ENCODE measurements around the gene OR5K1. TPM values are rescaled to one million over a fixed set of nuclear protein-coding genes. Genes with fewer than 3 reads are reported as not detected.
A peak's percentile ranks its signal among the peaks of the same experiment; 100 is the strongest.

OR5K1 gene
- total RNA-seq, 1 experiment from 2014 or later = not detected

DNA sequence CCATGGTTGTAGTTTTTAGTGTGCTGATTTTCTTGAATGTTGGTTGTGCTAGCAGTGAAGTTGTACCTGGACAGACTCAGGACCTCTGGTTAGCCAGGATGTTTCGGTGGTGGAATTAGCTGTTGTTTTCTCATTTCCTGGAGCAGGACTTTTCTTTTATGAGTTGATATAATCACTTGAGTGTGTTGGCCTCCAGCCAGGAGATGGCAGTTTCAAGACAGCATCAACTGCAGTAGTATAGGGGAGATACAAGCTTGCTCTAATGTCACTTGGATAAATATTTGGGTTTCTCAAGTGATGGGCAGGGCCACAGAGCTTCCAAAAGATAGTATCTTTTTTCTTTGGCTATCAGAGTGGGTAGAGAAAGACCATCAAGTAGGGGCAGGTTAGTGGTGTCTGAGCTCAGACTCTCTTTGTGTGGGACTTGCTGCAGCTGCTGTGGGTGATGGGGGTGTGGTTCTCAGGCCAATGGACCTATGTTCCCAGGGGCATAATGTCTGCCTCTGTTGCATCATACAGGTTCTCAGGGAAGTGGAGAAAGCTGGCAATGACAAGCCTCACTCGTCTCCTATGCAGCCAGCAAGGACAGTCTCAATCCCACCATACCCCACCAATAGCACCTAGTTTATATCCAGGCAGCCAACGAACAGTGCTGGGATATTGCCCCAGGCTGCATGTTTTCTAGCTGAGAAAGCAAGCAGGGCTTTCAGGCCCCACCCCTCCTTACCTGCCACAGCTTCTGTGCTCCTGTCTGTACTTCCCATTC lies 19.9 kb downstream of the OR5K1 start:
- POLR2A ChIA-PET = interaction anchor here (0.8 to 3.1 kb wide), 11 partner anchors 17 to 110 kb away, joined by 3 to 12 read pairs (median 3); partner anchors contain the start of genes CLDND1, CPOX and OR5K1
- H3K4me3 ChIP-seq (replicated peaks in 1 of 2; ENCODE audit: low read depth in 1 of 2, low read length in 2 of 2) = peak overlapping the region in 1 of 2 experiments; percentile 10; a peak in 1 of 4 replicates
- TF ChIP-seq CEBPB (IDR thresholded peaks at IDR 0.05; ENCODE audit: low read depth) = 0 out of 2 replicates have a peak, but pooled peaks have one; percentile 41
- no peak for TF ChIP-seq CTCF (IDR thresholded peaks at IDR 0.05 in 2 of 3, conservative IDR thresholded peaks at IDR 0.05 in 1 of 3; ENCODE audit: borderline replicate concordance in 1 of 3, insufficient read depth in 1 of 3, low read depth in 2 of 3, low read length in 2 of 3)
- no peak for TF ChIP-seq REST (IDR thresholded peaks at IDR 0.05; ENCODE audit: low read depth)
- TF ChIP-seq MAX (IDR thresholded peaks at IDR 0.05) = peak; percentile 70
- TF ChIP-seq EGR1 (IDR thresholded peaks at IDR 0.05; ENCODE audit: low read depth) = no peak
- TF ChIP-seq RAD21 (IDR thresholded peaks at IDR 0.05; ENCODE audit: low read depth) = no peak
- peak; percentile 52; the same call in 1 of the 2 replicates for TF ChIP-seq POLR2AphosphoS5 (IDR thresholded peaks at IDR 0.05; ENCODE audit: low read depth, low read length)
- no peak for TF ChIP-seq POLR2A (IDR thresholded peaks at IDR 0.05; ENCODE audit: borderline replicate concordance, extremely low read depth, insufficient read depth, insufficient read length)
- TF ChIP-seq EZH2 (IDR thresholded peaks at IDR 0.05) = no peak
- TF ChIP-seq CBX3 (IDR thresholded peaks at IDR 0.05; ENCODE audit: low read depth) = peak; percentile 61; the same call in 1 of the 2 replicates
- no peak for TF ChIP-seq ZFX (IDR thresholded peaks at IDR 0.05)
- TF ChIP-seq FOSL1 (IDR thresholded peaks at IDR 0.05; ENCODE audit: low read depth) = peak; percentile 4; the same call in 1 of the 2 replicates
- 0 out of 2 replicates have a peak, but pooled peaks have one; percentile 26 for TF ChIP-seq SIN3A (IDR thresholded peaks at IDR 0.05; ENCODE audit: low read depth)
- TF ChIP-seq, protein P1, sequence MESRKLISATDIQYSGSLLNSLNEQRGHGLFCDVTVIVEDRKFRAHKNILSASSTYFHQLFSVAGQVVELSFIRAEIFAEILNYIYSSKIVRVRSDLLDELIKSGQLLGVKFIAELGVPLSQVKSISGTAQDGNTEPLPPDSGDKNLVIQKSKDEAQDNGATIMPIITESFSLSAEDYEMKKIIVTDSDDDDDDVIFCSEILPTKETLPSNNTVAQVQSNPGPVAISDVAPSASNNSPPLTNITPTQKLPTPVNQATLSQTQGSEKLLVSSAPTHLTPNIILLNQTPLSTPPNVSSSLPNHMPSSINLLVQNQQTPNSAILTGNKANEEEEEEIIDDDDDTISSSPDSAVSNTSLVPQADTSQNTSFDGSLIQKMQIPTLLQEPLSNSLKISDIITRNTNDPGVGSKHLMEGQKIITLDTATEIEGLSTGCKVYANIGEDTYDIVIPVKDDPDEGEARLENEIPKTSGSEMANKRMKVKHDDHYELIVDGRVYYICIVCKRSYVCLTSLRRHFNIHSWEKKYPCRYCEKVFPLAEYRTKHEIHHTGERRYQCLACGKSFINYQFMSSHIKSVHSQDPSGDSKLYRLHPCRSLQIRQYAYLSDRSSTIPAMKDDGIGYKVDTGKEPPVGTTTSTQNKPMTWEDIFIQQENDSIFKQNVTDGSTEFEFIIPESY (IDR thresholded peaks at IDR 0.05; ENCODE audit: extremely low read depth, insufficient replicate concordance, low read length) = no peak
- TF ChIP-seq SRF (IDR thresholded peaks at IDR 0.05; ENCODE audit: low read depth) = no peak
- no peak for TF ChIP-seq TCF7L2 (IDR thresholded peaks at IDR 0.05; ENCODE audit: borderline replicate concordance, extremely low read depth, insufficient read depth, insufficient read length)
- TF ChIP-seq JUND (IDR thresholded peaks at IDR 0.05) = peak; percentile 28; the same call in 1 of the 2 replicates
- TF ChIP-seq ELF1 (IDR thresholded peaks at IDR 0.05; ENCODE audit: borderline replicate concordance, low read depth) = no peak
- no peak for TF ChIP-seq ATF3 (IDR thresholded peaks at IDR 0.05)

More for the DNA sequence above, 19.9 kb downstream of the OR5K1 start:
- no peaks in the 10 kb centered on the region for H3K27me3 ChIP-seq (ENCODE audit: insufficient read depth, low read length)
- H3K4me1 ChIP-seq (ENCODE audit: control insufficient read depth in 1 of 2, insufficient read depth in 2 of 2, low read length in 2 of 2) = peaks cover 19 to 21% of the 10 kb centered on the region in 2 experiments
- BruUV-seq (replicated peaks) = TSS peak; percentile 88
- no peaks in the 10 kb centered on the region for H3K9me3 ChIP-seq (ENCODE audit: control insufficient read depth in 1 of 2, insufficient read depth in 1 of 2, low read depth in 1 of 2, low read length in 2 of 2)
- intact Hi-C loops (cut with micrococcal nuclease) = no loop called here
- CTCF ChIA-PET = interaction anchor here (0.9 to 1.4 kb wide), 2 partner anchors 33 to 149 kb away, joined by 3 read pairs; no protein-coding TSS in a partner anchor
- H3K9me2 ChIP-seq (ENCODE audit: insufficient read depth) = no peaks in the 10 kb centered on the region
- H3K4me2 ChIP-seq (ENCODE audit: low read length) = peak overlapping the region; percentile 62
- no peaks in the 10 kb centered on the region for H3K79me2 ChIP-seq (ENCODE audit: insufficient read depth, low read length)
- RAD21 ChIA-PET (ENCODE audit: low non-redundant PET in 1 of 2, low total read pairs in 2 of 2, uncharacterized antibody in 2 of 2, unreplicated experiment in 2 of 2) = interaction anchor here in 1 of 2 experiments (1.3 kb wide), 1 partner anchor 40 kb away, joined by 3 read pairs; the partner anchor contains the start of gene CLDND1
- DNase-seq (ENCODE audit: low read depth, low spot score) (peak; percentile 67), ATAC-seq (peak; percentile 93)
- H4K20me1 ChIP-seq (ENCODE audit: insufficient read depth) = no peaks in the 10 kb centered on the region
- peak overlapping the region; percentile 85 for H2AFZ ChIP-seq (ENCODE audit: low read depth, low read length, poor library complexity, severe bottlenecking)
- peak overlapping the region; percentile 55 for H3K27ac ChIP-seq (ENCODE audit: low read depth, low read length)
- H3K9ac ChIP-seq (ENCODE audit: low read length) = peak overlapping the region; percentile 34
- H3K36me3 ChIP-seq (ENCODE audit: control insufficient read depth in 1 of 2, insufficient read depth in 2 of 2, low read length in 2 of 2) = no peaks in the 10 kb centered on the region

All from HCT116 (cell line).